HT-29 (cell line): ENCODE results near the gene DCAF7. TPM values are rescaled to one million over a fixed set of nuclear protein-coding genes. Genes with fewer than 3 reads are reported as not detected.

Experiments
- DNase-seq: peaks from one replicate; pipeline ENCODE4 v3.0.0-alpha.2; 2015; ENCODE audit warnings: low spot score
- total RNA-seq: library from RNA; depleted of rRNA; stranded (reverse); fragments of >200 nt; shearing (Covaris generic); gene quantifications from 2 replicates; pipeline ENCODE4 v1.2.3, GENCODE V29; 2014; rRNA removed

DCAF7 gene
- 35.7 and 39.6 TPM in 2 replicates for total RNA-seq

- peak; percentile 98 for DNase-seq
These were observed at the start of gene DCAF7 for GRCh38 chr17:63549946-63550816. DCAF7 (plus strand) TSS chr17:63550477; CDS start chr17:63550678, 201 bp downstream.

GRCh38 chr17:63500543-63501390 lies 49.5 kb upstream of the DCAF7 start:
- no peak for DNase-seq

GRCh38 chr17:63503341-63503705 lies 47.0 kb upstream of the DCAF7 start:
- DNase-seq = no peak

- no peak for DNase-seq
These were observed 46.0 kb upstream of the DCAF7 start for GRCh38 chr17:63504261-63504660.

- no peak for DNase-seq
These were observed 44.9 kb upstream of the DCAF7 start for GRCh38 chr17:63505341-63505740.

GRCh38 chr17:63506627-63507026 lies 43.6 kb upstream of the DCAF7 start:
- no peak for DNase-seq

- DNase-seq = no peak
These were observed 38.9 kb upstream of the DCAF7 start for GRCh38 chr17:63511331-63511730.

- no peak for DNase-seq
These were observed 37.9 kb upstream of the DCAF7 start for GRCh38 chr17:63512388-63512787.

- no peak for DNase-seq
These were observed 37.2 kb upstream of the DCAF7 start for GRCh38 chr17:63512896-63513644.

- no peak for DNase-seq
These were observed 35.8 kb upstream of the DCAF7 start for GRCh38 chr17:63514477-63514876.

- no peak for DNase-seq
These were observed 35.3 kb upstream of the DCAF7 start for GRCh38 chr17:63514974-63515373.

- DNase-seq = no peak
These were observed 34.9 kb upstream of the DCAF7 start for GRCh38 chr17:63515426-63515825.

- DNase-seq = no peak
These were observed 33.1 kb upstream of the DCAF7 start for GRCh38 chr17:63516910-63517824.

GRCh38 chr17:63517825-63518534 lies 32.3 kb upstream of the DCAF7 start:
- no peak for DNase-seq

GRCh38 chr17:63519116-63519881 lies 31.0 kb upstream of the DCAF7 start:
- no peak for DNase-seq

- DNase-seq = peak; percentile 52
These were observed 30.1 kb upstream of the DCAF7 start for GRCh38 chr17:63519972-63520882.

GRCh38 chr17:63523253-63523855 lies 26.9 kb upstream of the DCAF7 start, which contains the start of gene KCNH6:
KCNH6 (plus strand) TSS chr17:63523358; CDS start chr17:63523414, 56 bp downstream.
- no peak for DNase-seq

- no peak for DNase-seq
These were observed 26.2 kb upstream of the DCAF7 start for GRCh38 chr17:63524051-63524450.
